H1 (cell line): ENCODE measurements around the gene CCDC28B. TPM values are rescaled to one million over a fixed set of nuclear protein-coding genes. Genes with fewer than 3 reads are reported as not detected.

Experiments
- CTCF ChIA-PET: fragments of 300-600 bp; sonication (Branson Sonifier 250); formaldehyde crosslinking; loops from one replicate; lab custom pipeline; 2021; ENCODE audit not compliant: partially characterized antibody; lab: Charles Lee
- POLR2A ChIA-PET: fragments of 300-600 bp; sonication (Branson Sonifier 250); formaldehyde crosslinking; loops from one replicate; lab custom pipeline; 2021; ENCODE audit warnings: inconsistent platforms; ENCODE audit not compliant: partially characterized antibody; lab: Charles Lee
- DNase-seq, 2 experiments: peaks; one replicate each; pipeline versions ENCODE4 v3.0.0 to v3.0.0-alpha.2; 2010 to 2022; ENCODE audit warnings: low spot score in 2 of 2, low read depth in 1 of 2, mixed read lengths in 1 of 2
- FAIRE-seq: peaks from 2 replicates; lab custom pipeline; 2011; peaks lifted over from hg19 to GRCh38; lab: Jason Lieb, UNC
- H2AFZ ChIP-seq: 2 replicates; pipeline ENCODE4 v1.8.1; 2012; ENCODE audit warnings: low read length, inconsistent platforms
- H2AK5ac ChIP-seq: 2 replicates; pipeline ENCODE4 v1.6.1; 2013; ENCODE audit warnings: low read depth, low read length
- H2BK120ac ChIP-seq: replicated peaks from 2 replicates; pipeline ENCODE3; 2013; ENCODE audit warnings: low read depth, low read length, inconsistent platforms
- H2BK12ac ChIP-seq: 2 replicates; pipeline ENCODE4 v1.6.1; 2013; ENCODE audit warnings: low read depth, low read length
- H2BK15ac ChIP-seq: 2 replicates; pipeline ENCODE4 v1.6.1; 2013; ENCODE audit warnings: low read length
- H2BK20ac ChIP-seq: 2 replicates; pipeline ENCODE4 v1.6.1; 2013; ENCODE audit warnings: low read length
- H2BK5ac ChIP-seq: 2 replicates; pipeline ENCODE4 v1.6.1; 2013; ENCODE audit warnings: low read depth, low read length
- H3K14ac ChIP-seq: 2 replicates; pipeline ENCODE4 v1.6.1; 2013; ENCODE audit warnings: inconsistent platforms; ENCODE audit not compliant: insufficient read length
- H3K18ac ChIP-seq: 2 replicates; pipeline ENCODE4 v1.6.1; 2013; ENCODE audit warnings: low read length; ENCODE audit errors: extremely low read depth
- H3K23ac ChIP-seq: 2 replicates; pipeline ENCODE4 v1.6.1; 2013; ENCODE audit warnings: inconsistent platforms; ENCODE audit not compliant: insufficient read length
- H3K23me2 ChIP-seq: 2 replicates; pipeline ENCODE4 v1.6.1; 2013; ENCODE audit warnings: low read depth, low read length
- H3K27ac ChIP-seq: 2 replicates; pipeline ENCODE4 v1.6.1; 2011; ENCODE audit warnings: low read depth, low read length, inconsistent platforms
- H3K27me3 ChIP-seq, 4 experiments: replicated peaks in 1 of 4; 1 replicate in 1 of 4; 2 replicates in 3 of 4; pipeline versions ENCODE4 v1.6.1 to v1.8.1; 2011 to 2013; ENCODE audit warnings: low read length in 3 of 4, mild to moderate bottlenecking in 3 of 4, inconsistent platforms in 2 of 4, mixed read lengths in 2 of 4, moderate library complexity in 1 of 4; ENCODE audit not compliant: control insufficient read depth in 3 of 4, insufficient read depth in 3 of 4; ENCODE audit errors: extremely low read depth in 1 of 4
- H3K36me3 ChIP-seq, 4 experiments: 2 replicates each; pipeline versions ENCODE4 v1.6.1 to v1.8.1; 2011 to 2013; ENCODE audit warnings: mild to moderate bottlenecking in 4 of 4, low read length in 3 of 4, moderate library complexity in 2 of 4, control low read depth in 1 of 4, inconsistent platforms in 1 of 4; ENCODE audit not compliant: insufficient read depth in 4 of 4, control insufficient read depth in 2 of 4
- H3K4ac ChIP-seq: replicated peaks from 2 replicates; pipeline ENCODE3; 2013; ENCODE audit warnings: low read length, low read depth, mixed read lengths, inconsistent platforms; ENCODE audit not compliant: insufficient read length
- H3K4me1 ChIP-seq, 4 experiments: replicated peaks in 1 of 4; 1 replicate in 1 of 4; 2 replicates in 3 of 4; pipeline versions ENCODE4 v1.6.1 to v1.8.1; 2011 to 2013; ENCODE audit warnings: low read length in 3 of 4, inconsistent platforms in 2 of 4, mixed read lengths in 1 of 4; ENCODE audit not compliant: insufficient read depth in 4 of 4, control insufficient read depth in 3 of 4
- H3K4me2 ChIP-seq, 2 experiments: 2 replicates each; pipeline versions ENCODE4 v1.6.1 to v1.8.1; 2011 to 2013; ENCODE audit warnings: low read depth in 2 of 2, low read length in 2 of 2, control low read depth in 1 of 2, inconsistent platforms in 1 of 2, mild to moderate bottlenecking in 1 of 2; ENCODE audit not compliant: insufficient read depth in 1 of 2
- H3K4me3 ChIP-seq, 4 experiments: fragments of 200-600, 300-600 bp in 1 of 4; sonication (generic), shearing (Covaris generic), sonication (Bioruptor Twin) in 1 of 4; 2 replicates each; pipeline versions ENCODE4 v1.5.1 to v1.8.1; 2011 to 2016; ENCODE audit warnings: low read length in 4 of 4, low read depth in 3 of 4, control low read depth in 2 of 4, inconsistent platforms in 2 of 4, mild to moderate bottlenecking in 2 of 4, mixed read lengths in 1 of 4, moderate library complexity in 1 of 4; ENCODE audit not compliant: insufficient read depth in 2 of 4; ENCODE audit errors: extremely low read depth in 1 of 4
- H3K56ac ChIP-seq: replicated peaks from 2 replicates; pipeline ENCODE3; 2013; ENCODE audit warnings: low read depth, mild to moderate bottlenecking, mixed read lengths, low read length, inconsistent platforms; ENCODE audit not compliant: insufficient read length
- H3K79me1 ChIP-seq: 2 replicates; pipeline ENCODE4 v1.6.1; 2013; ENCODE audit warnings: low read depth, low read length, control low read depth
- H3K79me2 ChIP-seq, 2 experiments: 2 replicates each; pipeline versions ENCODE4 v1.6.1 to v1.8.1; 2012 to 2013; ENCODE audit warnings: low read length in 2 of 2, mild to moderate bottlenecking in 2 of 2, inconsistent platforms in 1 of 2; ENCODE audit not compliant: insufficient read depth in 2 of 2, control insufficient read depth in 1 of 2
- H3K9ac ChIP-seq, 4 experiments: replicated peaks in 1 of 4; 1 replicate in 1 of 4; 2 replicates in 3 of 4; pipeline versions ENCODE4 v1.6.1 to v1.8.1; 2011 to 2013; ENCODE audit warnings: low read depth in 3 of 4, low read length in 3 of 4, control low read depth in 2 of 4, mild to moderate bottlenecking in 2 of 4, moderate library complexity in 2 of 4, inconsistent platforms in 1 of 4; ENCODE audit errors: extremely low read depth in 1 of 4
- H3K9me3 ChIP-seq, 2 experiments: 2 replicates each; pipeline versions ENCODE4 v1.6.1 to v1.8.1; 2012 to 2013; ENCODE audit warnings: mild to moderate bottlenecking in 2 of 2, moderate library complexity in 2 of 2, control low read depth in 1 of 2, inconsistent platforms in 1 of 2, low read depth in 1 of 2, low read length in 1 of 2, mixed read lengths in 1 of 2; ENCODE audit not compliant: insufficient read depth in 2 of 2
- H4K20me1 ChIP-seq, 2 experiments: replicated peaks in 1 of 2; 2 replicates each; pipeline versions ENCODE3 to v1.8.1; 2011 to 2013; ENCODE audit warnings: inconsistent platforms in 2 of 2, low read length in 2 of 2, mild to moderate bottlenecking in 1 of 2; ENCODE audit not compliant: insufficient read depth in 2 of 2, control insufficient read depth in 1 of 2
- H4K5ac ChIP-seq: 2 replicates; pipeline ENCODE4 v1.6.1; 2013; ENCODE audit warnings: low read length, low read depth, mixed read lengths, inconsistent platforms; ENCODE audit not compliant: insufficient read length
- H4K8ac ChIP-seq: 2 replicates; pipeline ENCODE4 v1.8.0; 2013; ENCODE audit warnings: mild to moderate bottlenecking, moderate library complexity, low read length, inconsistent platforms; ENCODE audit not compliant: insufficient read depth; ENCODE audit errors: extremely low read depth
- H4K91ac ChIP-seq: replicated peaks from 2 replicates; pipeline ENCODE3; 2013; ENCODE audit warnings: low read length, mixed read lengths, inconsistent platforms; ENCODE audit not compliant: insufficient read length
- CREB1 ChIP-seq: IDR thresholded peaks from 2 replicates; pipeline ENCODE4 v1.6.1; 2012; ENCODE audit warnings: inconsistent platforms
- RAD21 ChIP-seq, 2 experiments: IDR thresholded peaks in 1 of 2; conservative IDR thresholded peaks in 1 of 2; 2 replicates each; pipeline ENCODE4 v1.6.1; 2011; ENCODE audit warnings: low read depth in 2 of 2, low read length in 2 of 2, improper control_type of control experiment in 1 of 2, inconsistent platforms in 1 of 2, mild to moderate bottlenecking in 1 of 2, moderate library complexity in 1 of 2
- WGBS, 2 experiments: shearing (Covaris generic) in 1 of 2; methylation state at CpG; one replicate each; pipeline versions ENCODE4 v1.1.6 to v1.1.7; 2013 to 2015; ENCODE audit warnings: low lambda C conversion rate in 2 of 2, mixed read lengths in 2 of 2, inconsistent platforms in 1 of 2, low coverage in 1 of 2, missing lambda C conversion rate in 1 of 2; ENCODE audit not compliant: insufficient replicate concordance in 2 of 2, insufficient coverage in 1 of 2, insufficient read length in 1 of 2; ENCODE audit errors: extremely low coverage in 1 of 2, missing lambda C conversion rate in 1 of 2; 5-methylcytosine and 5-hydroxymethylcytosine counted together
- polyA plus RNA-seq, 7 experiments: library from polyadenylated mRNA; depleted of rRNA in 3 of 7; stranded (reverse) in 5 of 7; unstranded in 2 of 7; fragments of >200 nt in 5 of 7; fragments of 200-250 nt in 2 of 7; gene quantifications; 1 replicate in 5 of 7; 2 replicates in 1 of 7; 4 replicates in 1 of 7; pipeline versions ENCODE4 v1.2.1 to v1.2.3, GENCODE V29; 2011 to 2013; ENCODE audit warnings: missing spikeins in 2 of 7, mixed read lengths in 2 of 7
- total RNA-seq: library from RNA; stranded (reverse); fragmentation: NEBNext Ultra II Directional; extraction: Animal tissue kit (Norgen Biotek cat#: 25700); gene quantifications from 2 replicates; pipeline ENCODE4 v1.2.1, GENCODE V29; 2021

Gene CCDC28B
- total and polyA plus RNA-seq, 2 of the 8 experiments (the other 6 are each of a cell fraction or from before 2014, with no cell fraction given), result 16.7 to 17.1 TPM

GRCh38 chr1:32223683-32224082, 23.3 kb downstream of the CCDC28B start:
- Histone ChIP-seq H3K27ac (no peak overlapping the region), H2BK20ac (no peak overlapping the region), H3K56ac (no peak overlapping the region), H3K4me1 (peaks cover 0 to 7% (median 2%) of the 10 kb centered on the region in 4 experiments; a peak in 3 of 7 replicates), H2BK5ac (no peak overlapping the region), H3K14ac (no peak overlapping the region), H3K18ac (no peak overlapping the region), H3K4me2 (peak overlapping the region in 1 of 2 experiments; percentile 8; a peak in 2 of 4 replicates), H3K4me3 (no peak overlapping the region), H3K36me3 (peaks cover 16 to 40% (median 27%) of the 10 kb centered on the region in 4 experiments), H3K27me3 (no peaks in the 10 kb centered on the region), H3K23ac (no peak overlapping the region), H3K23me2 (peaks cover 8% of the 10 kb centered on the region; the same call in 1 of the 2 replicates), H2BK15ac (no peak overlapping the region), H4K5ac (no peak overlapping the region), H2AK5ac (no peak overlapping the region), H4K20me1 (peaks cover 0 to 7% of the 10 kb centered on the region in 2 experiments), H2BK12ac (no peak overlapping the region), H3K9me3 (no peaks in the 10 kb centered on the region), H4K91ac (no peak overlapping the region), H3K79me2 (peaks cover 0 to 24% of the 10 kb centered on the region in 2 experiments; a peak in 3 of 4 replicates), H3K9ac (no peak overlapping the region), H2AFZ (no peak overlapping the region), H4K8ac (no peak overlapping the region), H2BK120ac (no peak overlapping the region), H3K79me1 (0 out of 2 replicates have a peak, but pooled peaks cover 2% of the 10 kb centered on the region), H3K4ac (no peak overlapping the region)
- ChIA-PET CTCF (interaction anchor here (1.0 to 6.8 kb wide), 11 partner anchors 8 to 93 kb away, joined by 3 to 38 read pairs (median 3); partner anchors contain the start of genes DCDC2B and FAM167B), POLR2A (interaction anchor here (0.9 to 8.0 kb wide), 11 partner anchors 8 to 169 kb away, joined by 3 to 52 read pairs (median 4); partner anchors contain the start of genes MARCKSL1 and TXLNA)
- 93% methylated on average over 3 of the region's 3 CpGs; no CpG with 5 or more reads in 1 of the 2 experiments for WGBS, 2 experiments
- DNase-seq (no peak), FAIRE-seq (no peak)
- TF ChIP-seq CREB1 (no peak), RAD21 (IDR thresholded peaks at IDR 0.05 in 1 of 2, conservative IDR thresholded peaks at IDR 0.05 in 1 of 2; ENCODE audit: low read depth in 2 of 2, low read length in 2 of 2) (peak in 1 of 2 experiments; percentile 33; a peak in 1 of 4 replicates)
